GM23338 (cell line): Measurements from ENCODE around the gene INCA1.

ENCODE experiments used
- CREB1 ChIP-seq: fragments of 250-450 bp; sonication (Bioruptor Pico); IDR thresholded peaks from 2 replicates; pipeline ENCODE4 v1.5.0; 2020; ENCODE audit warnings: low read depth, mild to moderate bottlenecking, moderate library complexity
- EZH2 ChIP-seq: fragments of 200-600 bp; sonication (generic); IDR thresholded peaks from one replicate; pipeline ENCODE4 v1.8.0; 2017; ENCODE audit warnings: antibody characterized with exemption, mild to moderate bottlenecking, low read depth; ENCODE audit not compliant: unreplicated experiment
- EZH2phosphoT487 ChIP-seq: fragments of 200-600 bp; sonication (generic); IDR thresholded peaks from one replicate; pipeline ENCODE4 v1.8.1; 2018; ENCODE audit warnings: antibody characterized with exemption; ENCODE audit not compliant: unreplicated experiment
- POLR2AphosphoS5 ChIP-seq: IDR thresholded peaks from 2 replicates; pipeline ENCODE4 v1.6.1; 2016; ENCODE audit warnings: antibody characterized with exemption, low read depth
- STAT1 ChIP-seq: IDR thresholded peaks from one replicate; pipeline ENCODE4 v1.6.1; 2016; ENCODE audit warnings: antibody characterized with exemption; ENCODE audit not compliant: unreplicated experiment
- TF ChIP-seq, protein P1 (sequence below), 2 experiments: fragments of 200-600 bp in 1 of 2; sonication (generic) in 1 of 2; conservative IDR thresholded peaks; 2 replicates each; pipeline versions ENCODE4 v1.5.1 to v1.6.1; 2016 to 2017; ENCODE audit warnings: antibody characterized with exemption in 2 of 2, low read depth in 2 of 2, mild to moderate bottlenecking in 2 of 2, moderate library complexity in 1 of 2
- TF ChIP-seq, protein P2 (sequence below): IDR thresholded peaks from one replicate; pipeline ENCODE4 v1.6.1; 2018; ENCODE audit warnings: antibody characterized with exemption; ENCODE audit not compliant: unreplicated experiment

DNA sequence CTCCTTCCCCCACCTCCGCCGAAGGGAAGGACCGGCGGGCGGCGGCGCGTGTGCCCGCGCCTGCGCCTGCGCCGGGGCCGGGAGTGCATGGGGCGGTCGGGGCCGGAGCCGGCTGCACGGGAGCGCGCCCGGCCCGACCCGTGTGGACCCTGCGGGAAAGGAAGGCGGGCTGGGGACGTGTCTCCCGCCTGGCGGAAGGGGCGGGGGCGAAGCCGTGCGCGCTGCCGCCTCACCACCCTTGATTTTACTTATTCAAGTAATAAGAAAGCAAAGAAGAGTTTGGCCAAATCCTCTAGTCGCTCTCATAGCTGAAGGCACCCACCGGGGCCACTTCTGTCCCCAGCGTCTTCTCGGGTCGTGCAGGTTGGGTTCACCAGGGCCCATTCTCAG lies 48.4 kb downstream of the INCA1 start:
- no peak for TF ChIP-seq STAT1
- TF ChIP-seq, protein P1, sequence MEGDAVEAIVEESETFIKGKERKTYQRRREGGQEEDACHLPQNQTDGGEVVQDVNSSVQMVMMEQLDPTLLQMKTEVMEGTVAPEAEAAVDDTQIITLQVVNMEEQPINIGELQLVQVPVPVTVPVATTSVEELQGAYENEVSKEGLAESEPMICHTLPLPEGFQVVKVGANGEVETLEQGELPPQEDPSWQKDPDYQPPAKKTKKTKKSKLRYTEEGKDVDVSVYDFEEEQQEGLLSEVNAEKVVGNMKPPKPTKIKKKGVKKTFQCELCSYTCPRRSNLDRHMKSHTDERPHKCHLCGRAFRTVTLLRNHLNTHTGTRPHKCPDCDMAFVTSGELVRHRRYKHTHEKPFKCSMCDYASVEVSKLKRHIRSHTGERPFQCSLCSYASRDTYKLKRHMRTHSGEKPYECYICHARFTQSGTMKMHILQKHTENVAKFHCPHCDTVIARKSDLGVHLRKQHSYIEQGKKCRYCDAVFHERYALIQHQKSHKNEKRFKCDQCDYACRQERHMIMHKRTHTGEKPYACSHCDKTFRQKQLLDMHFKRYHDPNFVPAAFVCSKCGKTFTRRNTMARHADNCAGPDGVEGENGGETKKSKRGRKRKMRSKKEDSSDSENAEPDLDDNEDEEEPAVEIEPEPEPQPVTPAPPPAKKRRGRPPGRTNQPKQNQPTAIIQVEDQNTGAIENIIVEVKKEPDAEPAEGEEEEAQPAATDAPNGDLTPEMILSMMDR (conservative IDR thresholded peaks at IDR 0.05; ENCODE audit: low read depth in 2 of 2) = no peak
- TF ChIP-seq EZH2 = no peak
- peak; percentile 29; the same call in 1 of the 2 replicates for TF ChIP-seq POLR2AphosphoS5
- TF ChIP-seq, protein P2, sequence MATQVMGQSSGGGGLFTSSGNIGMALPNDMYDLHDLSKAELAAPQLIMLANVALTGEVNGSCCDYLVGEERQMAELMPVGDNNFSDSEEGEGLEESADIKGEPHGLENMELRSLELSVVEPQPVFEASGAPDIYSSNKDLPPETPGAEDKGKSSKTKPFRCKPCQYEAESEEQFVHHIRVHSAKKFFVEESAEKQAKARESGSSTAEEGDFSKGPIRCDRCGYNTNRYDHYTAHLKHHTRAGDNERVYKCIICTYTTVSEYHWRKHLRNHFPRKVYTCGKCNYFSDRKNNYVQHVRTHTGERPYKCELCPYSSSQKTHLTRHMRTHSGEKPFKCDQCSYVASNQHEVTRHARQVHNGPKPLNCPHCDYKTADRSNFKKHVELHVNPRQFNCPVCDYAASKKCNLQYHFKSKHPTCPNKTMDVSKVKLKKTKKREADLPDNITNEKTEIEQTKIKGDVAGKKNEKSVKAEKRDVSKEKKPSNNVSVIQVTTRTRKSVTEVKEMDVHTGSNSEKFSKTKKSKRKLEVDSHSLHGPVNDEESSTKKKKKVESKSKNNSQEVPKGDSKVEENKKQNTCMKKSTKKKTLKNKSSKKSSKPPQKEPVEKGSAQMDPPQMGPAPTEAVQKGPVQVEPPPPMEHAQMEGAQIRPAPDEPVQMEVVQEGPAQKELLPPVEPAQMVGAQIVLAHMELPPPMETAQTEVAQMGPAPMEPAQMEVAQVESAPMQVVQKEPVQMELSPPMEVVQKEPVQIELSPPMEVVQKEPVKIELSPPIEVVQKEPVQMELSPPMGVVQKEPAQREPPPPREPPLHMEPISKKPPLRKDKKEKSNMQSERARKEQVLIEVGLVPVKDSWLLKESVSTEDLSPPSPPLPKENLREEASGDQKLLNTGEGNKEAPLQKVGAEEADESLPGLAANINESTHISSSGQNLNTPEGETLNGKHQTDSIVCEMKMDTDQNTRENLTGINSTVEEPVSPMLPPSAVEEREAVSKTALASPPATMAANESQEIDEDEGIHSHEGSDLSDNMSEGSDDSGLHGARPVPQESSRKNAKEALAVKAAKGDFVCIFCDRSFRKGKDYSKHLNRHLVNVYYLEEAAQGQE = no peak
- TF ChIP-seq CREB1 (CRISPR knock-in tag) = no peak
- no peak for TF ChIP-seq EZH2phosphoT487
